Neural progenitor cell (in vitro differentiated cells): ENCODE results near the gene MYRIP. TPM values are rescaled to one million over a fixed set of nuclear protein-coding genes. Genes with fewer than 3 reads are reported as not detected.

Experiments
- DNase-seq: peaks from one replicate; pipeline ENCODE4 v3.0.0-alpha.2; 2016; ENCODE audit warnings: low spot score
- H2AFZ ChIP-seq: fragments of 200-600 bp; sonication (generic); replicated peaks from 2 replicates; pipeline ENCODE4 v1.6.1; 2016; ENCODE audit warnings: antibody characterized with exemption
- H3F3A ChIP-seq: fragments of 200-600 bp; sonication (generic); 2 replicates; pipeline ENCODE4 v1.6.1; 2016; ENCODE audit warnings: antibody characterized with exemption, low read depth
- H3K27ac ChIP-seq: fragments of 200-600 bp; sonication (generic); 2 replicates; pipeline ENCODE4 v1.5.1; 2016; ENCODE audit warnings: mild to moderate bottlenecking
- H3K27me3 ChIP-seq: fragments of 200-600 bp; sonication (generic); 2 replicates; pipeline ENCODE4 v1.6.1; 2016; ENCODE audit warnings: mild to moderate bottlenecking, moderate library complexity
- H3K36me3 ChIP-seq: fragments of 200-600 bp; sonication (generic); 2 replicates; pipeline ENCODE4 v1.5.1; 2016
- H3K4me1 ChIP-seq: fragments of 200-600 bp; sonication (generic); 2 replicates; pipeline ENCODE4 v1.6.1; 2016; ENCODE audit warnings: mixed run types
- H3K4me2 ChIP-seq: fragments of 200-600 bp; sonication (generic); 2 replicates; pipeline ENCODE4 v1.6.1; 2016
- H3K4me3 ChIP-seq: fragments of 200-600 bp; sonication (generic); 2 replicates; pipeline ENCODE4 v1.5.1; 2016
- H3K79me2 ChIP-seq: fragments of 200-600 bp; sonication (generic); 2 replicates; pipeline ENCODE4 v1.6.1; 2016; ENCODE audit warnings: low read depth
- H3K9ac ChIP-seq: fragments of 200-600 bp; sonication (generic); 2 replicates; pipeline ENCODE4 v1.6.1; 2016
- H3K9me3 ChIP-seq: fragments of 200-600 bp; sonication (generic); 2 replicates; pipeline ENCODE4 v1.5.1; 2016; ENCODE audit warnings: low read depth
- H4K20me1 ChIP-seq: fragments of 200-600 bp; sonication (generic); 2 replicates; pipeline ENCODE4 v1.6.1; 2016; ENCODE audit warnings: low read depth
- H3K27ac Mint-ChIP-seq: 3 replicates; pipeline ENCODE4 v1.8.0; 2021; ENCODE audit warnings: mixed read lengths
- H3K27me3 Mint-ChIP-seq: 2 replicates; pipeline ENCODE4 v1.8.0; 2022; ENCODE audit warnings: low read depth, mild to moderate bottlenecking, inconsistent platforms, moderate library complexity, mixed read lengths; ENCODE audit not compliant: insufficient read depth
- H3K36me3 Mint-ChIP-seq: 3 replicates; pipeline ENCODE4 v1.8.0; 2021; ENCODE audit warnings: mixed read lengths
- H3K4me1 Mint-ChIP-seq: 3 replicates; pipeline ENCODE4 v1.8.0; 2021; ENCODE audit warnings: mixed read lengths
- H3K4me3 Mint-ChIP-seq: 3 replicates; pipeline ENCODE4 v1.8.0; 2021; ENCODE audit warnings: mild to moderate bottlenecking, moderate library complexity, mixed read lengths
- H3K9me3 Mint-ChIP-seq: 3 replicates; pipeline ENCODE4 v1.8.0; 2020; ENCODE audit warnings: mixed read lengths
- EZH2 ChIP-seq: fragments of 200-600 bp; sonication (generic); IDR thresholded peaks from 2 replicates; pipeline ENCODE4 v1.6.1; 2017; ENCODE audit warnings: antibody characterized with exemption, mild to moderate bottlenecking, moderate library complexity
- EZH2phosphoT487 ChIP-seq: fragments of 200-600 bp; sonication (generic); IDR thresholded peaks from 2 replicates; pipeline ENCODE4 v1.6.1; 2017; ENCODE audit warnings: antibody characterized with exemption
- total RNA-seq: library from RNA; depleted of rRNA; stranded (reverse); fragments of >200 nt; gene quantifications from 2 replicates; pipeline ENCODE4 v1.2.3, GENCODE V29; 2015; ENCODE audit warnings: low replicate concordance
- TF ChIP-seq, protein P1 (sequence below): fragments of 200-600 bp; sonication (generic); IDR thresholded peaks from 2 replicates; pipeline ENCODE4 v1.5.1; 2017; ENCODE audit warnings: antibody characterized with exemption, mild to moderate bottlenecking

MYRIP gene
- total RNA-seq, 1 donor from 2014 or later: 0.62 TPM

DNA sequence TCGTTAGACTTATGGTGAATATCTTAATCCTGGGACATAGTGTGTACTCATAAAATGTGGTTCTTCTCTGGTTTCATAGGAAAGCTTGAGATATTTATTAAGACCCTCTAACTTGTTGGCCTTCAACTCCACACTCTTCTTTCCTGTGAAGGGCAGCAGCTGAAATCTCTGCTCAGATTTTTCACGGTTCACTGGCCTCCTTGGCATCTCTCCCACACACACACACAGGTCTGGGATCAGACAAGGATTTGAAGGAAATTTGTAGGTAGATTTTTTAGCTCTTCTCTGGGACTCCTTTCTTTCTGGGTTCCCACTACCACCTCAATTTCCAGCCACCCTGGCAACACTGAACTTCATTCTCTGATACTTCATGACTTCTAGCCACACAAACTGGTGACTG, 70.2 kb downstream of the MYRIP start:
- Mint-ChIP-seq H3K4me1 (peaks cover 3% of the 10 kb centered on the region), H3K27ac (no peak overlapping the region), H3K36me3 (no peaks in the 10 kb centered on the region), H3K27me3 (no peaks in the 10 kb centered on the region), H3K4me3 (no peak overlapping the region), H3K9me3 (peaks cover 8% of the 10 kb centered on the region)
- Histone ChIP-seq H2AFZ (no peak overlapping the region), H3K79me2 (no peaks in the 10 kb centered on the region), H3K9ac (no peak overlapping the region), H3K4me2 (no peak overlapping the region), H3F3A (no peaks in the 10 kb centered on the region), H3K36me3 (no peaks in the 10 kb centered on the region), H3K4me1 (no peaks in the 10 kb centered on the region), H4K20me1 (no peaks in the 10 kb centered on the region), H3K27me3 (no peaks in the 10 kb centered on the region), H3K27ac (no peak overlapping the region), H3K9me3 (no peaks in the 10 kb centered on the region), H3K4me3 (no peak overlapping the region)
- no peak for DNase-seq
- TF ChIP-seq, protein P1, sequence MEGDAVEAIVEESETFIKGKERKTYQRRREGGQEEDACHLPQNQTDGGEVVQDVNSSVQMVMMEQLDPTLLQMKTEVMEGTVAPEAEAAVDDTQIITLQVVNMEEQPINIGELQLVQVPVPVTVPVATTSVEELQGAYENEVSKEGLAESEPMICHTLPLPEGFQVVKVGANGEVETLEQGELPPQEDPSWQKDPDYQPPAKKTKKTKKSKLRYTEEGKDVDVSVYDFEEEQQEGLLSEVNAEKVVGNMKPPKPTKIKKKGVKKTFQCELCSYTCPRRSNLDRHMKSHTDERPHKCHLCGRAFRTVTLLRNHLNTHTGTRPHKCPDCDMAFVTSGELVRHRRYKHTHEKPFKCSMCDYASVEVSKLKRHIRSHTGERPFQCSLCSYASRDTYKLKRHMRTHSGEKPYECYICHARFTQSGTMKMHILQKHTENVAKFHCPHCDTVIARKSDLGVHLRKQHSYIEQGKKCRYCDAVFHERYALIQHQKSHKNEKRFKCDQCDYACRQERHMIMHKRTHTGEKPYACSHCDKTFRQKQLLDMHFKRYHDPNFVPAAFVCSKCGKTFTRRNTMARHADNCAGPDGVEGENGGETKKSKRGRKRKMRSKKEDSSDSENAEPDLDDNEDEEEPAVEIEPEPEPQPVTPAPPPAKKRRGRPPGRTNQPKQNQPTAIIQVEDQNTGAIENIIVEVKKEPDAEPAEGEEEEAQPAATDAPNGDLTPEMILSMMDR: no peak
- no peak for TF ChIP-seq EZH2
- no peak for TF ChIP-seq EZH2phosphoT487

DNA sequence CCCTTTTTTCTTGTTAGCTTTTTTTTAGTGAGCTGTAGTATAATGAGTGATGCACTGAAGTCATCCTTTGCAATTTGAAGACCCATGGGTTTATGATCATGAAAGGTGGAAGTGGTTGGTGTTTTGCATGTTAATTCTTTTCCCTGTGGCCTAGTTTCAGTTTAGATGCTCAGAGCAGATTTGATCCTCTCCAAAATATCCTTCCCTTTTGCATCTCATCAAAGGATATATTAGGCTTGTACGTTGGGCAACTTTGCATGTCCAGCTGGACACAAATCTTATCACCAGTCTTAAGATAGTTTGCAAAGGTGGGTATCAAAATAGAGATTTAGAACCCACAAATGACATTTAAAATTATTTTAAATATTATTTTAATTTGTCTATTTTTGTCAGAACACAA, 72.7 kb downstream of the MYRIP start:
- Mint-ChIP-seq H3K27me3 (no peaks in the 10 kb centered on the region), H3K27ac (no peak overlapping the region), H3K4me3 (no peak overlapping the region), H3K9me3 (peaks cover 2% of the 10 kb centered on the region), H3K4me1 (peaks cover 3% of the 10 kb centered on the region), H3K36me3 (no peaks in the 10 kb centered on the region)
- Histone ChIP-seq H3K36me3 (no peaks in the 10 kb centered on the region), H3K9ac (no peak overlapping the region), H3K9me3 (no peaks in the 10 kb centered on the region), H4K20me1 (no peaks in the 10 kb centered on the region), H3K4me3 (no peak overlapping the region), H3K79me2 (no peaks in the 10 kb centered on the region), H3K4me1 (no peaks in the 10 kb centered on the region), H2AFZ (no peak overlapping the region), H3K27me3 (no peaks in the 10 kb centered on the region), H3K27ac (no peak overlapping the region), H3K4me2 (no peak overlapping the region), H3F3A (no peaks in the 10 kb centered on the region)
- DNase-seq: no peak
- TF ChIP-seq EZH2phosphoT487 (no peak), EZH2 (no peak)
- TF ChIP-seq, protein P1: no peak

DNA sequence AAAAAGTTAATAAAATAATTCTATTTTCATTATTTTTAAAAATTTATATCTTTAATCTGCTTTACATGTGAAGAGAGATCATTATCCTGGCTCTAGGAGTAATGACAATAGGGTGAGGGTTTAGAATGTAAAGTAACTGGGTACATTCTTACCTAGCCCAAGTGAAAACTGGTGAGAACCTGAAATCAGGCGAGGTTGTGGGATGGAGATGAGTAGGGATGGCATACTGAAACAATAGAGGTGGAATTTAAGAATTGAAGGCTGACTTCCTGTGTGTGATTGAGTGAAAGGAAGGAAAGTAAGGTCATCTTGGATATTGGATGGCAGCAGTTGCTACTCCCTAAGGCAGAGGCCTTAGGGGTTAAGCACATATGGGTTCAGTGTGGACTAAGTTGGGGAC, 82.7 kb downstream of the MYRIP start:
- no peaks in the 10 kb centered on the region for H3K27me3 ChIP-seq
- H3K79me2 ChIP-seq: no peaks in the 10 kb centered on the region
- H3K9me3 ChIP-seq: no peaks in the 10 kb centered on the region
- H3K4me2 ChIP-seq: no peak overlapping the region
- H3K36me3 ChIP-seq: no peaks in the 10 kb centered on the region
- DNase-seq: no peak
- no peaks in the 10 kb centered on the region for H4K20me1 ChIP-seq
- no peaks in the 10 kb centered on the region for H3K4me1 ChIP-seq
- H3K4me1 Mint-ChIP-seq: no peaks in the 10 kb centered on the region
- TF ChIP-seq, protein P1: no peak
- TF ChIP-seq EZH2: no peak
- no peak for TF ChIP-seq EZH2phosphoT487
- no peak overlapping the region for H3K9ac ChIP-seq
- no peak overlapping the region for H3K27ac Mint-ChIP-seq
- no peak overlapping the region for H2AFZ ChIP-seq
- H3K27ac ChIP-seq: no peak overlapping the region
- H3F3A ChIP-seq: no peaks in the 10 kb centered on the region
- H3K4me3 ChIP-seq: no peak overlapping the region
- no peaks in the 10 kb centered on the region for H3K27me3 Mint-ChIP-seq
- no peak overlapping the region for H3K4me3 Mint-ChIP-seq
- no peaks in the 10 kb centered on the region for H3K36me3 Mint-ChIP-seq
- H3K9me3 Mint-ChIP-seq: no peaks in the 10 kb centered on the region

DNA sequence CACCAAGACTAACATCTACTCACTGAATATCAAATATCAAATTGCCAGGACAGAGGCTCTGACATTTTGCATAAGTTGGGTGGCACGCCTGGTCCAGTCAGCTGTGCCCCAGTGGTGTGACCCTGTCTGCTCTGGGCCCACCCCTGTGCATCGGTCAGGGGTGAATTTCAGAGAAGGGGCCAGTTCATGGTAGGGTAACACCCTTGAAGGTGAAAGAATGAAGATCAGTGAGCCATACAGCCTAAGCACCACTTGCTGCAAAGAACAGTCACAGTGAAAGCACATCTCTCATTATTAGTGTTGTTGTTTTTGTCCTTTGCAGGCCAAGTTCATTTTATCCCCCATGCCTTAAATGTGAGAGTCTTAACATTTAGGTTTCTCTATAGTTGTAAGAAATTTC, 86.8 kb downstream of the MYRIP start:
- Histone ChIP-seq H3K9me3 (no peaks in the 10 kb centered on the region), H3K27me3 (no peaks in the 10 kb centered on the region), H2AFZ (no peak overlapping the region), H3K79me2 (no peaks in the 10 kb centered on the region), H3K27ac (no peak overlapping the region), H3K36me3 (no peaks in the 10 kb centered on the region), H3K4me1 (no peaks in the 10 kb centered on the region), H3F3A (no peaks in the 10 kb centered on the region), H4K20me1 (no peaks in the 10 kb centered on the region), H3K4me2 (no peak overlapping the region), H3K9ac (no peak overlapping the region), H3K4me3 (no peak overlapping the region)
- H3K4me3 Mint-ChIP-seq: no peak overlapping the region
- no peaks in the 10 kb centered on the region for H3K27me3 Mint-ChIP-seq
- H3K27ac Mint-ChIP-seq: no peak overlapping the region
- H3K9me3 Mint-ChIP-seq: no peaks in the 10 kb centered on the region
- no peaks in the 10 kb centered on the region for H3K36me3 Mint-ChIP-seq
- no peaks in the 10 kb centered on the region for H3K4me1 Mint-ChIP-seq
- DNase-seq: no peak
- no peak for TF ChIP-seq EZH2
- TF ChIP-seq EZH2phosphoT487: no peak
- TF ChIP-seq, protein P1: no peak
